H1 (cell line): ENCODE data around the gene RIBC1. TPM values are rescaled to one million over a fixed set of nuclear protein-coding genes. Genes with fewer than 3 reads are reported as not detected.

Source experiments
- TCF12 ChIP-seq: IDR thresholded peaks from 2 replicates; pipeline ENCODE4 v1.6.1; 2011; ENCODE audit warnings: low read depth, mild to moderate bottlenecking, low read length
- polyA plus RNA-seq, 7 experiments: library from polyadenylated mRNA; depleted of rRNA in 3 of 7; stranded (reverse) in 5 of 7; unstranded in 2 of 7; fragments of >200 nt in 5 of 7; fragments of 200-250 nt in 2 of 7; gene quantifications; 1 replicate in 5 of 7; 2 replicates in 1 of 7; 4 replicates in 1 of 7; pipeline versions ENCODE4 v1.2.1 to v1.2.3, GENCODE V29; 2011 to 2013; ENCODE audit warnings: missing spikeins in 2 of 7, mixed read lengths in 2 of 7
- total RNA-seq: library from RNA; stranded (reverse); fragmentation: NEBNext Ultra II Directional; extraction: Animal tissue kit (Norgen Biotek cat#: 25700); gene quantifications from 2 replicates; pipeline ENCODE4 v1.2.1, GENCODE V29; 2021

RIBC1 gene
- total and polyA plus RNA-seq, 2 of the 8 experiments (the other 6 are each of a cell fraction or from before 2014, with no cell fraction given) = 0.41 to 0.97 TPM

GRCh38 chrX:53398216-53398615 is 24.5 kb upstream of the RIBC1 start (continued):
- no peak for TF ChIP-seq TCF12
